H54 (cell line): ENCODE results near the gene GALNT14.

Experiments used
- DNase-seq: peaks from one replicate; pipeline ENCODE4 v3.0.0; 2011; ENCODE audit warnings: low spot score, mixed read lengths; ENCODE audit not compliant: insufficient read length
- FAIRE-seq: peaks from 3 replicates; lab custom pipeline; 2011; peaks lifted over from hg19 to GRCh38; lab: Jason Lieb, UNC
- POLR2A ChIP-seq: IDR thresholded peaks from 2 replicates; pipeline ENCODE4 v1.6.1; 2011; ENCODE audit warnings: low read depth, mild to moderate bottlenecking, low read length

The GALNT14 gene

DNA sequence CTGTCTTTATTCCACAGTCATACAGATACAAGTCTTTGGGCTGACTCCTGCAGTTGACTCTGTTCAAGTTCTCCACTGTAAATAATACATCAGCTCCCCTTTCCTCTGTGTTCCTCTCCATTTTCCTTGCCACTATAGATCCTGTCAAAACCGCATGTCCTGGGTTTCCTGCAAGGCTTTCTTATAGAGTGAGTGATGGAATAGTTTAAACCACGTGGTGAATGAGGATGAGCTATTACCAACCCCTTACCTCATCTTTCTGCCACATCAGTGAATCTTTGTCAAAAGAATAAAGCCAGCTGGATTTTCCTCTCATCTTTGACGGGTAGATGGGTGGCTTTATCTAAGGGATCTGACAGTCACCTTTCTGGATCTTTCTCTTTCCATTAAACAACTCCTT is 3.9 kb upstream of the GALNT14 start:
- TF ChIP-seq POLR2A: no peak
- FAIRE-seq (no peak), DNase-seq (no peak)

DNA sequence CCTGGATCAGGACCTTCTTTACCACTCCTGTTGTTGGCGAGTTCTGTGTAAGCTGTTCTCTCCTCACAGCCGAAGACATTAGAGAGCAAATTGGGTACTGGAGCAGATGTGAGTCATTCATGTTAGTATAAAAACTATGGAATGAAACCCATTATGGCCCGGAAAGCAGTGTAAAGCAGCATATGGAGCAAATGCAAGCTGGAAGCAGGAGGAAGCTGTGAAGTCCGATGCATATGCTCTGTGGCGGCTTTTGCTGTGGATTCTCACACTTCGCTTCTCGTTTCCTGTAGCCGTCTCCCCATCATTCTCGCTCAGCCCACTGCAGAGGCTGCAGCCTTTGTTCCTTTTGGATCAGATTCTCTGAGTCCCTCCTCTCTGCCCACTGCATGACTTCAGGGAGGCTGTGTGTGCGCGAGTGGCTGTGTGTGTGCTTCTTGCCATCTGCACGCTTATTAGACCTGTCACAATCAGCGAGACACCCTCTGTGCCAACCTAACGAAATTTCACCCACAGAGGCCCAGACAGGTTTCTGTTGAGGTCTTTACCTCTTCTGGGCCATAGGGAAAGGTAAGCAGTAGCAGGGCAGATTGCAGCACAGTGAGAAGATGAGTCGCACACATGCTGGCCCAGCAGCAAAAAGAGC is 3.3 kb upstream of the GALNT14 start:
- DNase-seq (no peak), FAIRE-seq (no peak)
- no peak for TF ChIP-seq POLR2A

DNA sequence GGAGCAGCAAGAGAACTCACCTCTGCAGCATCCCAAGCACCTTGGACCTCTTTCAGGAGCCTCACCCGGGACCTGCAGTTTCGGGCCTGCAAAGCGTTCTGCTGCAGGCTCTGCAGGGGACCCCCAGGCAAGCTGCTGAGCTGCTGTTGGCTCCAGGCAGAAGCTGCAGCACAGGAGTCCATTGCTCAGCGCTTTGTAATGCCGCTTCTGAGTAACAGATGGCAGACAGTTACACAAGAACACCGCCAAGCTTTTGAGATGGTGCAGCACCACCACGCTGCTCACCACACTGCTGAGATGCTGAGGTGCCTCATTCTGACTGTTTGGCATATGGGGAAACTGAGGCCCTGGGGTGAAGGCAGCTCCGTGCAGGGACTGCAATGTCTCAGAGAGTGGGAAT is 1.9 kb upstream of the GALNT14 start:
- TF ChIP-seq POLR2A: no peak
- DNase-seq (no peak), FAIRE-seq (no peak)

DNA sequence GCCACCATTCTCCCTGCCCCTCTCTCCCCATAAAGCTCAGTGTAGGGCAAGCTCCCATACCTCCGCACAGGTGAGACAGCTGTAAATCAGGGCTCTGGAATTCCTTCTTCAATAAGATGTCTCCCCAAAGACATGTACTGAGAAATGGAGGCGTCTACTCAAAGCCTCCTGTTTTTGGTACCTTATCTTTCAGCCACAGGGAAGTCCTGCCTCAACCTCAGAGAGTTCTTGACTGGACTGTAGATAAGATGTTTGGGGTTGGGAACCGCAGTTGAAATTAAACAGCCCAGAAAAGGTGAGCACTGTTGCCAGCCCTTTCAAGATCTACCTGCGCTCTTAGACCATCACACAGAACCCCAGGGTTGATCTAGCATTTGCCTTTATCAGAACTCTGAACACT is 1.4 kb upstream of the GALNT14 start:
- TF ChIP-seq POLR2A: no peak
- no peak for DNase-seq
- FAIRE-seq: no peak

DNA sequence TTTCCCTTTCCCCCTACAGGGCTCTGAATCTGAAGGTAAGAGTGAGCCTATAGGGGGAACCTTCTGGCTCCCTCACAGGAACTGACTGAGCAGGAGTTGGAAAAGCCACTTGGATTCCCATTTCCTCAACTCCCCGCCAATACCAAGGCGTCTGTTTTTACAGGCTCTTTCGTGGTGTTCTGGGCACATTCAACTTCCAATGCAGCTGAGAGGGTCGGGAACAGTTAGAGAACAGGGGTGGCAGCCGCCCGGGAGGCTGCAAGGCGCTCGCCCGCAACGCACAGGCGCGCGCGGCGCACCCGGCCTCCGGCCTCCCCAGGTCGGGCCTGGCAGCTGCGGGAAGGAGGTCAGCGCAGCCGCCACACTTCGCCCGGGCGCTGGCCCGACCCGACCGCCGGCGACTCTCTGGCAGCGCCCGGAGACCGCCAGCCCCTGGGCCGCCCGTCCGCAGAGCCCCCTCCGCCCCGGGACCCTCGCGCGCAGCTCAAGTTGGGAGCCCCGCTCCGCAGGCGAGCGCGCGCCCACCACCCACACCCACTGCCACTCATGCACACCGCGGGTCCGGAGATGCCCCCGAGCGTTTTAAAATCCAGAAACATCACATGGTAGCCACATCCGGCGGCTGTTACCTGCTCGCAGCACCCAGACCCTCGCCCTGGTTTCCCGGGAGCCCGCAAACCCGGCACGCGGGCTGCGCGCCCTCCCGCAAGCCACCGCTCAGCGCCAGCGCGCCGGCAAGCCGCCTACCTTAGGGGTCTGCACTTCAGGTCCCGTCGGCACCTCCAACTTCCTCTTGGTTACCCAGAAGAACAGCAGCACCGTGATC is 816 bp downstream of the GALNT14 start:
- FAIRE-seq: no peak
- no peak for DNase-seq
- no peak for TF ChIP-seq POLR2A

DNA sequence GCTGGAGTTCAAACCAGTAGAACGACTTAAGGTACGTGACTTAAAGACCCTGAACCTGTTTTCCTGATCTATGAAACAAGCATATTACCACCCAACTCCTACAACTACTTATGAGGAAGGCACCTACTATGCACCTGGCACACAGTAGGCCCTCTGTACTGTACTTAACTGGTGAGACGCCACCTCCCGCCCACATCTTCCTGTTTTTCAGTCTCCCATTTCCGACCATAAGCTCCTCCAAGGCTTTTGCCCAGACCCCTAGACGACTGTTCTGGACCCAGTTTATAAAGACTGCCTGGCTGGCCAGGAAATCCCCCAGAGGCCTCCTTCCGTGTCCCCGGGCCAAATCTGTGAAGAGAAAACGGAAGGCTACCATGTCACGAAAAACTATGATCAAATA is 1.5 kb downstream of the GALNT14 start:
- no peak for TF ChIP-seq POLR2A
- no peak for DNase-seq
- FAIRE-seq: no peak

DNA sequence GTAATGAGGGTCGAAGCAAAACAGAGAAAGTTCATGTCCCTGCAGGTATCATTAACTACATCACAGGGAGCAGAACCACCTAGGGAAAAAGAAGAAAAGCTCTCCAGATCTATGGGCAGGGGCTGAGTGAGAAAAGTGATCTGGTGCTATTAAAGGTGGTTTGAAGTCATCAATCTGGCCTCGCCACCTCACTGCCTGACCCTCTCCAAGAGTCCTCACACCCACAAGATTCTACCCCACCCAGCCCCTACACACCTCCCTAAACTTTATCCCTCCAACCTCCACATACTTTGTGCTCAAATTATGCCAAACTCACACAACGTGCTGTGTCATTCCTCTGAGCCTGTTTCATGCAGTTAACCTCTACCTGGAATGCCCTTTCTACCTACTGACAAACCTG is 2.2 kb downstream of the GALNT14 start:
- TF ChIP-seq POLR2A: no peak
- FAIRE-seq (no peak), DNase-seq (no peak)

DNA sequence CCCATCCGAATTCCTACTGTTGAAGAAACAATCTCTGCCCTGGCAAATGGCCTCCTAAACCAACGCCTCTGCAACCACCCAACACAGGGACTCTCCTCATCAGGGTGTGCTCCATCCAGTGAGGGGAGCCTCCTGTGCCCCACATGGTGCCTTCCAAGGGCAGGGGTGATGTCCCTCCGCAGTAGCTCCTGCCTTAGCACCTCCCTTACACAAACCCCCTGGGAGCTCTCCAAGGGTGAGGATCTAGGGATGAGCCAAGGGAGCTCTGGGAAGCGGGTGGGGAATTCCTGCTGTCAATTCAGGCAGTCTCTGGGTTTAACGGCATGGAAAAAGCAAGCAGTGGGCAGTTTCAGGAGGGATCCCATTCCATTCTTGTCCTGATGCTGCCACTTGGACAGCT is 3.8 kb downstream of the GALNT14 start:
- DNase-seq: no peak
- FAIRE-seq: no peak
- no peak for TF ChIP-seq POLR2A

DNA sequence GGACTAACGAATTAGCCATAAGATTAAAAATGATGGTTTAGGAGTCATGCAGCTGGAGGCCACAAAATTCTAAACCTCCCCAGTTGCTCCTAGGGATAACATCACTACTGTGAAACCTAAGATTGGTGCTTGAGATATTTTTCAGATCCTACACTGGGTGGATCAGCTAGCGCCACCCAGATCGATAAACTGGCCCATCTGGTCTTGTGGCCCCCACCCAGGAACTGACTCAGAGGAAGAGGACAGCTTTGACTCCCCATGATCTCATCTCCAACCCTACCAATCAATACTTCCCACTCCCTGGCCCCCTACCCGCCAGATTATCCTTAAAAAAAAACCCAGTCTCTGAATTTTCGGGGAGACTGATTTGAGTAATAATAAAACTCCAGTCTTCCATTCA is 5.5 kb downstream of the GALNT14 start:
- no peak for FAIRE-seq
- DNase-seq: no peak
- TF ChIP-seq POLR2A: no peak

DNA sequence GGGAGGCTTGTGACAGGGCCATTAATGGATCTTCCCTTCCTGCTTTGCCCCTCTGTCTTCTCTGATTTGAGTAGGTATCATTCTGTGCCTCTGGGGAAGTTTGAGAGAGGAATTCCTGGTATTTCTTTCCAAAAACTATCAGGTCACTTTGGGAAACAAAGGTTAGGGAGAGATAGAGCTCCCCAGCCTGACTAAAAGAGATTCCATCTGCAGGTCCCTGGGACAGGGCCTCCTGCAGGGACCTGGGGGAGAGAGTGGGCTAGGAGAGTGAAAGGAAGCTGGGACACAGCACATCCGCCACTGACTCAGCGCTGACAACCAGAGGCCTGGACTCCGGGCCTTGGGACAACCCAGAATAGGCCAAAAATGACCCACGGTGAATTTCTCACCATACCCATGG is 6.4 kb downstream of the GALNT14 start:
- FAIRE-seq: no peak

DNA sequence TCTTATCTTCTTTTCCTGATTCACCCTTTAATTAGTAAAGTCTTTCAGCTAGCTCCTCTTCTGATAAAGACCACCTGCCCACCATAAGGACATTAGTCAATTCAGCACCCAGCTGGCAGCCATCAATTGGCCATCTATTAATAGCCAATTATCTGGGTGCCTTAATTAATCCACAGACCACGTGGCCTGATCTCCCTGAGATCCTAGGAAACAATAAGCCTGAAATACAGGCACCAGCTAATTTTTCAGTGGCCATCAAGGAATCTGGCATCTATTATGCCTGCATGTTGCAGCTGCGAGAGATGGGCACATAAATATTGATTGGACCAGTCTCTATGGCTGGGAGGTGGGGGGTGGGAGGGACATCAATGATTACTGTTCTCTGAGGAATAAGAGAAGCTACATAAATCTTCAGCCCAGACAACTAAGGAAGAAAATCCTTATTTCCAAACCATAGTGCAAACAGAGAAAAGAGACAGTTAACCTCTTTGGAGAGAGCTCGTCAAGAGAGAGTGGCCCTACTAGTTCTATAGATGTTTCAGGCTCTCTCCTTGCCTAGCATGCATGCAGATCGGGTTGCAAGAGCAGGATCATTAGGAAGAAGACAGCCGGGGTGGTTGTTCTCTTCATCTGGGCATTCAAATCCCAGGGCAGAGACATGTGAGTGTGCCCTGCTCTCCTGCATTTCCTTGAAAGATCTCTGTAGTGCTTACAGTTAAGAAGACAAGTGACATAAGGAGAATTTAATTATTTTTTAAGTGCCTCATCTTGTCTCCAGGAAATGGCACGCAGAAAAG is 8.7 kb downstream of the GALNT14 start:
- no peak for FAIRE-seq
- no peak for DNase-seq
- no peak for TF ChIP-seq POLR2A

More for the DNA sequence above, 6.4 kb downstream of the GALNT14 start:
- no peak for DNase-seq
- TF ChIP-seq POLR2A: no peak

DNA sequence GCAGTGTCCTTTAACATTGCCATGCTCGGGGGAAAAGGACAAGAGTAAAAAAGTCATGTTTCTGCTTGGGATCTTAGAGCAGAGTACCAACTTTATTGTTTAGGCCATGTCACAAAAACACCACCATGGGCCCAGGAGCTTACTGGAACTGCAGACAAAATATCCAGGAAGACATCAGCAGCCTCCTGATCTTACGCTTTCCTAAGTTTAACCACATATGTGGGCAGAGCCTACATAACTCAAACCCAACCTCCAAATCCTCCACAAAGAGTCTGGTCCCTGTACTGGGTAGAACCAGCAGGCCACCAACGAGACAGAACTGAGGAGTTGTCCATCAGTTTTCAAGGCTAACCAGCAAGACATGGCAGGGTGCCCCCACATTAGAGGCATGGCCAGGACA is 10.3 kb downstream of the GALNT14 start:
- DNase-seq: no peak
- FAIRE-seq: no peak
- TF ChIP-seq POLR2A: no peak

DNA sequence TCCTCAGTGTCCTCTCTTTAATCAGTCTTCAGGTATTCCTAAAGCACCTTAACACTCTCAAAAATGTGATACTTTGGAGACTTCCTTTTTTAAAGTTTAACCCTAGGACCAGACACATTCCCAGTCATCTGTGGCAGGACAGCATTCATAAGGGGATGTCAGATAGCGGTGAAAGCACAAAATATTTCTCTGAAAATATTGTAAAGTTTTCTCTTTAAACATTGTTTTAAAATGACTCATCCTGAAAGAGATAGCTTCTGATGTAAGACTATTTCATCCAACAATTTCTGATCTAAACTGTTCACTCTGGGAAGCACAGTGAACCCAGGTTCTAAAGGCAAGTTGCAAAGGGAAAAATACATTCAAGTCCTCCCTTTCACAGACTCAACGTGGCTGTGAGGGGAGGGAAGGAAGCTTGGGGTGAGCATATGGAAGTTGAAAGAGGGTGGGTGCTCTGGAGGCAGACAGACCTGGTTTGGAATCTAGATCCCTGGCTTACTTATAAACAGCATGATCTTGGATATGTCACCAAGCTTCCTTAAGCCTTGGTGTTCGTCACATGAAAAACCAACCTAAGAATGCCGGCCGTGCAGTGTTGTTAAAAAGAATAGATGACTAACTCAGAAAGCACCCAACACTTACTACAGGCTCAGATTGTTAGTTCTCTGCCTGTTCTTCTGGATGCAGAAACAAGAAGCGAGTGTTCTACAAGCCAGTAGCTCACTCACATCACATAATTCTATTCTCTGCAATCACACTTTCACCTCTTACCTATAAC is 12.1 kb downstream of the GALNT14 start:
- FAIRE-seq: no peak
- DNase-seq: no peak
- no peak for TF ChIP-seq POLR2A
